Ramos (cell line): ENCODE results near the gene CDH13.

Source experiments
- in situ Hi-C: fragments of 300-500 bp; cut with MboI; formaldehyde crosslinking; loops from one replicate; pipeline ENCODE4 v1.14.3; 2022; ENCODE audit warnings: low sequenced_read_pairs; ENCODE audit not compliant: unreplicated experiment

The CDH13 gene

GRCh38 chr16:83629836-83630235, 1003.1 kb downstream of the CDH13 start:
- in situ Hi-C loops = no loop called here

- in situ Hi-C loops = no loop called here
Observed at GRCh38 chr16:83630979-83631378, 1004.2 kb downstream of the CDH13 start.

- in situ Hi-C loops = no loop called here
Observed at GRCh38 chr16:83633286-83633685, 1006.5 kb downstream of the CDH13 start.

GRCh38 chr16:83648347-83648746, 1021.6 kb downstream of the CDH13 start:
- in situ Hi-C loops = no loop called here

- in situ Hi-C loops = no loop called here
Observed at GRCh38 chr16:83651871-83652270, 1025.1 kb downstream of the CDH13 start.

GRCh38 chr16:83652943-83653342, 1026.2 kb downstream of the CDH13 start:
- in situ Hi-C loops = no loop called here

- in situ Hi-C loops = no loop called here
Observed at GRCh38 chr16:83653785-83654184, 1027.0 kb downstream of the CDH13 start.

GRCh38 chr16:83660282-83660681, 1033.5 kb downstream of the CDH13 start:
- in situ Hi-C loops = no loop called here

- in situ Hi-C loops = no loop called here
Observed at GRCh38 chr16:83661656-83662055, 1034.9 kb downstream of the CDH13 start.

GRCh38 chr16:83666449-83666848, 1039.7 kb downstream of the CDH13 start:
- in situ Hi-C loops = no loop called here

- in situ Hi-C loops = no loop called here
Observed at GRCh38 chr16:83669456-83669855, 1042.7 kb downstream of the CDH13 start.

GRCh38 chr16:83674931-83675535, 1048.3 kb downstream of the CDH13 start:
- in situ Hi-C loops = no loop called here

- in situ Hi-C loops = no loop called here
Observed at GRCh38 chr16:83676086-83676485, 1049.3 kb downstream of the CDH13 start.

- in situ Hi-C loops = no loop called here
Observed at GRCh38 chr16:83680980-83681379, 1054.2 kb downstream of the CDH13 start.

- in situ Hi-C loops = no loop called here
Observed at GRCh38 chr16:83681381-83681956, 1054.7 kb downstream of the CDH13 start.

- in situ Hi-C loops = no loop called here
Observed at GRCh38 chr16:83682116-83682867, 1055.5 kb downstream of the CDH13 start.

GRCh38 chr16:83682868-83683235, 1056.1 kb downstream of the CDH13 start:
- in situ Hi-C loops = no loop called here

GRCh38 chr16:83685615-83686165, 1058.9 kb downstream of the CDH13 start:
- in situ Hi-C loops = no loop called here

GRCh38 chr16:83686726-83687125, 1060.0 kb downstream of the CDH13 start:
- in situ Hi-C loops = no loop called here

- in situ Hi-C loops = no loop called here
Observed at GRCh38 chr16:83689385-83689831, 1062.6 kb downstream of the CDH13 start.

GRCh38 chr16:83692224-83692623, 1065.5 kb downstream of the CDH13 start:
- in situ Hi-C loops = no loop called here
